GM21360 (cell line): ENCODE measurements around the gene PHKA2.

Source experiments
- ATAC-seq: cut with Tn5 transposase; IDR thresholded peaks from one replicate; pipeline ENCODE4 v1.9.1; 2021; ENCODE audit warnings: mild to moderate bottlenecking, moderate library complexity; ENCODE audit not compliant: unreplicated experiment

PHKA2 gene

DNA sequence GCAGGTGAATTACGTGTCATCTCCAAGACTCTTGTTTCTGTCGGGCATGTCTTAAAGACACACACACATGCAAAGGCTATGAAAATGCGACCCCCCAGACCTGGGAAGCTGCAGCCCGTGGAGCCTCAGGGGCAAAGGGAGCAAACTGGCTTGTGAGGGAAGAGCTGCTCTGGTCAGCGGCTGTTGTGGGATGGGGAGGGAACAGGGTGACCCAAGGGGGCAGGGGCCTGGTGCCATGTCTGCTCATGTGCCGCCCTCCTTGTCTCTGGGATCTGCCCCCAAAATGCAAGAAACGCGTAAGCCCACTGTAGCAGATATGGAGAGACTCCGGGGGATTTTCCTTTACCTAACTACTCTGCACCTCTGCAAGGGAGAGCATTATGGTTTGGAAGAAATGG lies 92.4 kb downstream of the PHKA2 start:
- no peak for ATAC-seq

DNA sequence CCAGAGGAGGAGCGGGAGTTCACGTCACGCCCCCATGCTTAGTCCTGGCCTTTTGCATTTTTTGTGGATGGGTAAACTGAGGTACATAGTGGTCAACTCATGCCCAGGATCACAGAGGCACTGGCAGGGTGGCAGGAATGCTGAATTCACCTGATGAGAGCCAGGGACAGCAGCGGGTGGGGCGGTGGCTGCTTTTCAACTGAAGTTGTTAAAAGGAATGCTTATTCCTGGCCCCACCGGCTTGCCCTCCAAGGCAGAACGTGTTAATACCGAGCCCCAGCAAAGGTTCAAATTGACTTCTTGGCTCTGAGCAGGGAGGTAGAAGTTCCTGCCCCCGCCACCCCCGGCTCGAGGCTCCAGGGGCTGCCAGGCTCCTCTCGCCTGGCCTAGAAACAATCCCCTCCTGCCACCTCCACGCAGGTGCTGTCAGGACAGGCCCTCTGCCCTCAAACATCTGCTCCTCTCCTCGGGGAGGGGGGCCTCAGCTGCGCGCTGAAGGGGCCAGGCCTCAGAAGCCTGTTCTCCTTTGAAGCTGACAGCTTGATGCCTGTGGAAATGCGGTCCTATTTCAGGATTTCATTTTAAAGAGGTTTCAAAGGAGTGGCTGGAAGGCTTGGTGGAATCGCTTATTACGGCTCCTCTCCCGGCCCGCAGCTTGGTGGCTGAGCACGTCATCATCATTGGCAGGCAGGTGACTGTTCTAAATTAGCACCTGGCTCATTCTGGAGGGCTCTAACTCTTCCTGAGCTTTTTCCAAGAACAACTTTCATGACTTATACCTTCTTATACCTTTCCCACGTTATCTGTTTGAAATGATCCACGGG lies 93.0 kb downstream of the PHKA2 start:
- no peak for ATAC-seq

DNA sequence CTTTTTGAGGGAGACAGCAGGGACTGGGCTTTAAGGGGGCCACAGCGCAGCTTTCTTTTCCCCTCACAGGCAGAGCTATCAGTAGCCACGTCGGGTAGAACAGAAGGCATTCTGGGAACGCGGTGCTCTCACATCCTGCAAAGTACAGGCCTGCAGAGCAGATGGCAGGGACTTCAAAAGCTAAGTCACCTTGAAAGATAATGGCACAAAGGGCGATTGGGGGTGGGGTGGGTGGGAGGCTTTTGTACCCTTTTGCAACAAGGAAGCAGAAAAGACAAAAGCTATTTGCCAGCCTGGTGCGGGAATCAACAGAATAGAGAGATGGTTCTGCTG lies 93.9 kb downstream of the PHKA2 start:
- ATAC-seq = no peak

DNA sequence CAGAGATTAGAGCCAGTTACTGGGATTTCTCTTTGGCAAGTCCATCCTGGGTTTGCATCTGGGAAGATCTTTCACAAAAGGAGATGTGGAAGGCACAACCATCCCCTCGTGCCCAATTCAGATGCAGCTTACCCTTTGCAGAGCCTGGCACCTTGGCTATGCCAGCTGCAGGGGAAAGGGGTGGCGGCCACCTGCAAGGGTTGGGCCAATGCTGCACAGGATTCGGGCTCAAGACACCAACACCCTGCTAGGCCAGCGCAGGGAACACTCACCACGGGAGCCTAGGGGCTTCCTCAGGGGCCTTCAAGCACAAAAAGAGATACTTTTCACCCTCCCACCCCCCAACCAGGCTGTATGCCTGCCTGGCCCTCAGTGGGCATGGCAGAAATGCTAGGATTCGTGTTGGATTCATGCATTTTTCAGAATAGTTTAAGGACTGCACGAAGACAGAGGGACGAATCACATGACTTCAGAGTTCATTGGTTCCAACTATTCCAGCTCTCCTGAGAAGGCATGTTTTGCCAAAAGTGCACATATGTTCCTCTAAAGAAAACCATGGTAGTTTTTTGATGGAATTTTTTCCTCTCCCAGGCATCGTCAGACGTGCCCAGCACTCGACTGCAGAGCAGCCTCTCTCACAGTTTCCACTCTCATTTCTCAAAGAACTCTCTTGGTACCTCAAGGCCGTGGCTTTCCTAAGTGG lies 94.4 kb downstream of the PHKA2 start:
- ATAC-seq = no peak

DNA sequence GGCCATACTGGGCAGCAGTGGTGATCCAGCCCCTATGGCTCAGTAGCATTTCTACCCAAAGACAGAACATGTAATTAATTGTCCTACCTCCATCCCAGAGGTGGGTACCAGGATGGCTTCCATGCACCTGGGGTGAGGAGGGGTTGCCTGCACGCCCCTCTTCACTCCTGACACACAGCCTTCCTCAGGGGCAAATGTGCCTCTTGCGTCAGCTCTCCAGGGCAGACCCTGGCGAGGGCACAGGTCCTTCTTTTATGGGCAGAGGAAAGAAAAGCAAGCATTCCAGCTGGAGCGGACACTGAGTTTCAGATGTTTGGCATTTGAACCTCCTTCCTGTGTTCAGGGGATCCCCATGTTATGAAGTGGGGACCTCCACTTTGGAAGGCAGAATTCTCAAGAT lies 95.6 kb downstream of the PHKA2 start:
- no peak for ATAC-seq

DNA sequence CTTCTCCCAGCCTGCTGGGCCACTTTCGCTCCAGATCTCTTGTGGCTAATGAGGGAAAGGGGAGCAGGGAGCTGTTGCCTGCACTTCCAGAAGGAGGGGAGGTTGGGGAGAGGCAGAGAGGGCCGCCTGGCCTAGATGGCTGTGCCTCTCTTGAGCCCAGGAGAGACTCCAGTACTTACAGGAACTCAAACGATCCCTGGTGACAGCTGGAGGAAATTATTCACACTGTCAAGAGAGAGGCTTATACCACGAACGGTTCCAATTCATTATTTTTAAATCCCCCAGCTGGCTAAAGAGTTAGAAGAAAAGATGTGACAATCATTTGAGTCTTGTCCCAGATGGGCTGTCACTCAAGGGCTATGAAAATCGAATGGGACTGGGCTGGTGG lies 96.1 kb downstream of the PHKA2 start:
- no peak for ATAC-seq

DNA sequence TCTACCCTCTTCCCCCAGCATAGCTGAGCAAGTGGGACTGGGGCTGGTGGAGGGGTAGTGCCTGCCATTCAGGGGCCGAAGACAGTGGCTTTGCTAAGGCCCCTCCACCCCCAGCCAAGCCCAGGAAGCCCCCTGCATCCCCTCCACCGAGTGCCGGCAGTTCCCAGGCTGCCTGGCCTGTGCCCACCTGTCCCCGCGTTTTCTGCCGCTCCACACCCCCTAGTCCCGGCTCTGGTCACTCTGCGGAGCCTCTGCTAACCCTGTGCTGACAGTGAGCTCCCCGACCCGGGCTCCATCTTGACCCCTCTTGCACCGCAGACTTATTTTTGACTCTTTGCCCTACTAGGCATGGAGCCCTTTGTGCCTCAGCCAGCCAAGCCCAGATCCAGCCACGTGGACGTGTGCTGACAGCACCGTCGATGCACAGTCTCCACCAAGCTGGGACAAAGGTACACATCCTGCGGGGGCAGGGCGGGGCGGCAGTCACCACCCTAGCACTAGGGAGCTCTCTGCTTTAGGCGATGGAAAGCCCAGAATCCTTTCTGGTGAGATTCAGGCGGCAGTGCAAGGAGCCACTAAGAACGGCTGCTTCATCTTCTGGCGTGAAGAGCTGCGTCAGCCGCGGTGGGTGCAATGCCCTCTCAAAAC lies 96.6 kb downstream of the PHKA2 start:
- ATAC-seq = no peak

DNA sequence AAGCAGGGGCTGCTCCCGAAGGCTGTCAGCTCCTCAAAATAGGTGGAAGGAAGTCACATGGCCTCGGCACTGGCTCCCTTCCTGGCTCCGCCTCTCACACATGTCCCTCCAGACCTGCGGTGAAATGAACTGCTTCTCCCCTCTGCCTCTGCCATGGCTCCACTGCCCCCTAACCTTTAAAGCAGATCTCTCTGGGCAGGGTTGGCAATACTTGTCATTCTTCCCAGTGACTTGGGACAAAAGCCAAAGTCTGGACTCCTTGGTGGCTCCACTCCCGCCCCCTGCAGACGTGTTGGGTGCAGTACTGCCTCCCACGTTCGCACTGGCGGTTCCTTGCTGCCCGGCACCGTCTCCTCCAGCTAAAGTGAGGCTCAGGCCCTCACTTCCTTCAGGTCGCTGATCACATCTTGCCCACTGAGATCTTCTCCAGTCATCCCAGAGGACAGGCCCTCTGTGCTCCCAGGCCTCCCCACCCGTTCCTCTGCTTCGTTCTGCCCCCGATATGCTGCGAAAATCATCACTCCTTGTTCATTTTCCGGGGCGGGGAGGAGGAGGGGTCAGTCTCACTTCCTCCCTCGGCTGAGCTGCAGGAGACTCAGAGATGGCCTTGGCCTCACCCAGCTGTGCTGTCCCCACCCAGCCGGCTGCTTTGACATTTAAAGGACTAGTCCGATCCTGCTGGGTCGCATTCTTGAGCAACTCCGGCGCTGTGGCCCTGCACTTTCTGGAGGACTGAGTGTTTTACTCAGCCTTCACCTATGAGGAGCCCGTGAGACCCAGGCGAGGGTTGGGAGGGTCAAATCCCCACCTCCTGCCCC lies 97.4 kb downstream of the PHKA2 start:
- ATAC-seq = peak; percentile 65

DNA sequence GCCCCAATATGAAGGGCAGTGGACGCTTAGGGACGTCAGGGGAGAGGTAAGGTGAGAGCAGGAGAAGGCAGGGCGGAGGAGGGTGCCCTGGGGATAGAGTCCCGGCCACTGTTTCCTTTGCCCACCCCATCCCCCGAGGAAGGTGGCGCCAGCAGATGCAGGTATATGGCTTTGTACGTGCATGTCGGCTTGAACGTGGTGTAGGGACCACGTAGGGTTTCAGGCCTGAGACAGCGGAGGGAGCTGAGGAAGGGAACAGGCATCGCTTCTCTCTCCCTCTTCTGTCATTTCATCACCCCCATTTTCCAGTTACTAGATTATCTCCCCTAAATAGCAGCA lies 97.9 kb downstream of the PHKA2 start:
- ATAC-seq = peak; percentile 25

DNA sequence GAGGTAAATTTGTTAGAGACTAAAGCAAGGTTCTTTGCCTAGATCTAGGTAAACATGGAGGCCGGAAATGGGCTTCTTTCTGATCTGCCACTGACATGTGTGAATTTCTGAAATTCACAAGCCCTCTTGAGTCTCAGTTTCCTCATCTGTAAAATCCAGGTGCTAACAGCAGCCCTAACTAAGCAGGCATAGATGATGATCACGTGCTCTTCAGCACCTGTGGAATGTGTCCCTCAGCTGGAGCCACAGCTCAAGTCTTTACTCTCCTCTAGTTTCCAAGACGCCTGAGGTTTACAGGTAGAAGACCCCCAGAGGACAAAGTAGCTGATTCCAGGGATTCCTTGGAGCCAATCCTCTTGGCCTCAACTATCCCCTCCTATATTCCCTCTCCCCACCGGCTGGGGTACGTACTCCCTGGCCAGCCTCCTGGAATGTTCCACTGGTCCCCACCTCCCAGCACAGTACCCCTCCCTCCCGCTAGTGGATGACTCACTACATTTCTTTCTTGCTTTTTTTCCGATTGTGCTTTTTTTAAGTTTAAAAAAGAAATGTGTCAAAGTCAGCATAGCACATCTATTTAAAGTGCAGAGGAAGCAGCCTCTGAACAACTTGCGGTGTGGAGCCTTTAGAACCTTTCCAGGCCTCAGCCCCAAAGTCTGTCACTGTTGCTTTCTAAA lies 98.4 kb downstream of the PHKA2 start:
- ATAC-seq = no peak

DNA sequence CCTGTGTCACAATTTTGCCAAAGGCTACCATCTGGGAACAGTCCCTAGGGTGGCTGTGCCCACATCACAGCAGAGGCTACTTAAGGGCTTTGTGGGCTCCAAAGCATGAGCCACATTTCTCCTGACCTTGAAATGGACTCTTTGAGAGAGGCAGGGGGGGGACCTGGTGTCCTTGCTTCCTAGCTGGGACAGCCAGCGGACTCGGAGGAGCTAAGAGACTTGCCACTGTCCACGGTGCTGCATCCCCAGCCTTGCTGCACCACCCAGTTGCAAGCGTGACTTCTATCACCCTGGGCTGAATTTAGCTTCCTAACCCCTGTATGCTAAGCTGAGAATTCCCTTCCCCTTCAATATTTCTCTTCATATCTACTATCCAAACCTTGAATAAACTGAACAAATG lies 99.0 kb downstream of the PHKA2 start:
- no peak for ATAC-seq

DNA sequence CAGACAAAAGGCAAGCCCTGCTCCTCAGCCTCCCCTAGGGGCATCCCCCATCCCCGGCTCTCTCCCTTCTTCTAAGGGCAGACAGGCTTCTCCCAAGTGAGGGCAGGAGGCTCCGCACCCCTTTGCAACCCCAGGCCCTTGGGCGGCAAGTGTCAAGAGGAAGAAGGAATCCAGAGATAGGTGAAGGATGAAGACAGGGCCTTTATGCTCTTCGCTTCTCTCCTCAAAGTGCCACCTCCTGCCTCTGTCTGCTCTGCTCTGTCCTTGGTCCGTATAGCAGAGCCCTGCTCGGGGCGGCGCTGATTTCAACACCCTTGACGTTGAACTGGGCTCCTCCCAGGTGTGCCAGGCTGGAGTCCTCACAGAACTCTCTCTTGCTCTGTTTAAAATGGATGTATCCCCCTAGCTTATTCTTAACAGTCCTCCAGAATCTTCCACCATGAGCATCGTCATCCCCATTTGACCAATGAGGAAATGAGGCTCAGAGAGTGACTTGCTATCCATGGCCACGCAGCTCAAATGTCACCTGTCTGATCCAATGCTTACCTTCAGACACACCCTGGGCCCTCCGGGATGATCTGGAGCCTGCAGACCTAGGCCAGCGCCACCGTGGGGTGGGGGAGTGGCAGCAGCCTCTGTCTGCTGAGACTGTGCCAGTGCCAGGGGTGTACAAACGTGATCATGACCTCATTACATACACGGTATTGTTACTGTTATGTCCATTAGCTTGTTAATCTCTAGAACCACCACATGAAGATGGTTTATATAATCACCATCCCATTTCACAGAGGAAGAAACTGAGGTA lies 99.8 kb downstream of the PHKA2 start:
- ATAC-seq = no peak

DNA sequence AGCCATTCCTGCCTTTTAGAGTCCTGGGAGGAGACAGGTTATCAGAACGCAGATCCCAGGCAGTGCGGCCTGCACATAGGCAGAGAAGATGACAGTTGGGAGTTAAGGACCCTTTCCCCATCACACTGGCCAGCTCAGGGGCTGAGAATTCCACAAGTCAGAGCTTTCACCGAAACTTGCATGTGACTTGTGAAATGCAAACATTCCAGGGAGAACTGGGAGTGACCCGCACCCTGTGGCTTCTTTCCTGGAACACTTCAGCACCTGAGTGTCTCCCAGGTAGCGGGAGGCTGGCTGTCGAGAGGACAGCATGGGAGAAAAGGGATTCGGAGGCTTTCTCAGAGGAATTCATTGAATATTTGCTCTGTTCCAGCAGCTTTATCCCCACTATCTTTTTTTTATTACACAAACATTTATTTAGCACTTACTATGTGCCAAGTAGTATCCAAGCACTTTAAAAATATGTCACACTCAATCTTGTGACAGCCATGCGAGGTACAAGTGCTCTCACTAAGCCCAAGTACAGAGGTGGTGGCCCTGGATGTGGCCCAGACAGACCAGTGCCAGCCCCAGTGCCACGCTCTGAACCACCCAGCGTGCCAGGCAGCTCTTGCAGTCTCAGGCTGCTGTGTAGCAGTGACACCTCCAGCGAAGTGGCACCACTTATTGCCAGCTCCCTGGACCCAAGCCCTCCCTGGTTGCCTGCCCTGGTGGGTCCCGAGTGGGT lies 100.5 kb downstream of the PHKA2 start:
- no peak for ATAC-seq

DNA sequence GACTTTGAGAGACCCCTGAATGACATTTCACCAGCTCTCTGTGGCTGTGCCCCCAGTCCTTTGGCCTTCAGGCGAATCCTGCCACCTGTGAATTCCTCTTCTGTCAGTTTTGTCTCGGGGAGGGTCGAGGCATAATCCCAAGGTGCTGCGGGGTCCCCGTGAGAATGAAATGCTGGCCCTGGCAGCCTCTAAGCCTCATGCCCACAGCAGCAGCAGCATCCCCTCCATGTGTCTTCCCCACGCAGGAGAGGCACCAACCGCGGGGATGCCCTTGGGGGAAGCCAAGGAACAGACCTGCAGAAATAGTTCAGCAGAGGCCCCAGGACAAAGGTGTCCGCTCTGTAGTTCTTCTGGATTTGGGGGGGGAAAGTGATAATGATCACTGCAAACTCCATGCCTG lies 104.8 kb downstream of the PHKA2 start:
- no peak for ATAC-seq

DNA sequence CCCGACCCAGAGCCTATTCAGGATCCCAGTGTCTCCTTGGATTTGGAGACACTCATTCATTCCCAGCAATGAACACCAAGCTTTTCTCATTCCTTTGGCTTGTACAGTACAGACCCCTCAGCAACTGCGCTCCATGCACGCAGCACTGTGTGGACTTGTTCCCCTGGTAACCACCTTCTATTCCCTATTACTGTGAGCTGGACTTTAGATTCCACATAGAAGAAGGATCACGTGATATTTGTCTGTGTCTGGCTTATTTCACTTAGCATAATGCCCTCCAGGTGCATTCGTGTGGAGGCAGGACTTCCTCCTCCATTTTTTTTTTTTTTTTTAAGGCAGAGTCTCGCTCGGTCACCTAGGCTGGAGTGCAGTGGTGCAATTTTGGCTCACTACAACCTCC lies 106.4 kb downstream of the PHKA2 start:
- ATAC-seq = no peak

DNA sequence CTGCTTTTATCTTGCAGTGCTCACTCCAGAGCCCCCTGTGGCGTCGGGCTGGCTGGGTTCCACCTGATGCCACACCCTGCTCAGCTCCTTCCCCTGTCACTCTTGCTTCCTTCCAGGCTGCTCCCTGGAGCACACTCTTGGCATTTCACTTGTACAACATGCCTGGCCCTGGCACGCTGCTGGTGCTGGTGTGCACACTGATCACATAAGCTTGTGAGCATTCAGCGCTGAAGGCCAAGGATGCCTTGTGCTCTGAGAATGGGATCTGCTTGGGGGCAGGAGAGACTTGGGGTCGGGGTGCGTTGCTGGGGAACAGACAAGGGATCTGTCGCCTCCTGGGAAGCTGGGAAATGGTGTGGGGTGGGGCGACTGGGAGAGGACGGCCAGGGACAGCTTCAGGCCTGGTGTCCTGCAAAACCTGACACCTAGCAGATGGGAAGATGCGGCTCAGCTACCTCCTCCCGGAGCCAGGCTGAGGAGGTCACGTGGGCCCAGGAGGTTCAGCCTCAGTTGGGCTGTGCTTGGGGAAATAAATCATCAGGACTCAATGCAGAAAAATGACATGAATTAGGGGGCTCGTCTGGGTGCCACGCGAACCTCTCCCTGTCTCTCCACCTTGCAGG lies 108.5 kb downstream of the PHKA2 start:
- ATAC-seq = no peak

DNA sequence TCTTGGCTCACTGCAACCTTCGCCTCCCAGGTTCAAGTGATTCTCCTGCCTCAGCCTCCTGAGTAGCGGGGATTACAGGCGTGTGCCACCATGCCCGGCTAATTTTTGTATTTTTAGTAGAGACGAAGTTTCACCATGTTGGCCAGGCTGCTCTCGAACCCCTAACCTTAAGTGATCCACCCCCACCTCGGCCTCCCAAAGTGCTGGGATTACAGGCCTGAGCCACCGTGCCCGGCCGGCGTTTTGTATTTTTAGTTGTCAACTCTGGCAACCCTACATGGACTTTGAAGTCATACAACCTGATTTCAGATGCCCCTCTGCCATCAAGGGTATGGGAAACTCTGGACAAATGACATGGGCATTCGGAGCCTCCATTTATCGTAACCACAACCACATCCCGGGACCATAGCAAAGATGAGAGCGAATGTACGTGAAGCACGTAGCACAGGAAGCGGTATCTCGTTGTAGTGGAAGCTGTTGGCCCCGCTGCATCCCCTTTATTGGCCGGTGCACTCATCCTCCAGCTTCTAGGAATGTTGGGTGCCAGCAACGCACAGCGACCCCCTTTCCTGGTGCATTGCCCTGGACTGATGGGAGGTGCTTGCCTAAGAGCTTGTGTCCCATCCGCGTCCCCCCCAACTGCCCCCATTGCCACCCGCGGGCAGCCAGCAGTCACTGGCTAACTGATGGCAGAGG lies 109.2 kb downstream of the PHKA2 start:
- ATAC-seq = no peak

DNA sequence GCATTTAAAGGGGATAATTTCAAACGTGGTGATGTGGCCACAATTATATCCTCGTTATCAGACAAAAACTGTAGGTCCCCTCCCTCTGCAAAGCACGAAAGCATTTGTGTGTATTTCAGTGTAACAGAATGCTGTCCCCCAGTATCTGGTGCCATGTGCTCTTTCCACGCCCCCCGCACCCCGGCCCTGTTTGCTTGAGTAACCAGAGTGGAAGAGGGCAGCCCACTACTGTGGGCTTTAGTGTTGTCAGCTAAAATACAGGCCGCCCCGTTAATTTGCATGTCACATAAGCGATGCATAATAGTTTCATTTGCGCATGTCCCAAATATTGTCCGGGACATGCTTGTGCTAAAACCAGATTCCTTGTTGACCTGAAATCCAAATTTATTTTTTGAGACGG lies 110.1 kb downstream of the PHKA2 start:
- no peak for ATAC-seq
